ENCODE data around the gene TP53BP2.

DNA sequence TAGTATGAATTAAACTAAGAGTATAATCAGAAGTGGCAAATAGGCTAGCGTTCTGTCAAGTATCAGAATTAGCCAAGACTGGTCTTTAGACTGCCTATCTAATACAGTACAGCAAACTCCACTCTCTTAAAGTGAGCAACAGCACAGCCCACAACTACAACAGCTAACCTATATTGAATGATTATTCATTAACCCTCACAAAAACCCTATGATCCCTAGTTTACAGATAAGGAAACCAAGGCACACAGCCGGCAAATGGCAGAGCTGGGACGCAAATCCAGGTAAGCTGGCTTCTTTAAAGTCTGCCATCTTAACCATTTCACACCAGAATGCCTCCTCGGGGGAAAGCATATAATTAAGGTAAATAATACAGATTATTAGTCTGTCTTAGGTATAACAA, 52.0 kb downstream of the TP53BP2 start:
- no peak for TF ChIP-seq POLR2AphosphoS5 (IDR thresholded peaks at IDR 0.05)
- TF ChIP-seq, protein P1, sequence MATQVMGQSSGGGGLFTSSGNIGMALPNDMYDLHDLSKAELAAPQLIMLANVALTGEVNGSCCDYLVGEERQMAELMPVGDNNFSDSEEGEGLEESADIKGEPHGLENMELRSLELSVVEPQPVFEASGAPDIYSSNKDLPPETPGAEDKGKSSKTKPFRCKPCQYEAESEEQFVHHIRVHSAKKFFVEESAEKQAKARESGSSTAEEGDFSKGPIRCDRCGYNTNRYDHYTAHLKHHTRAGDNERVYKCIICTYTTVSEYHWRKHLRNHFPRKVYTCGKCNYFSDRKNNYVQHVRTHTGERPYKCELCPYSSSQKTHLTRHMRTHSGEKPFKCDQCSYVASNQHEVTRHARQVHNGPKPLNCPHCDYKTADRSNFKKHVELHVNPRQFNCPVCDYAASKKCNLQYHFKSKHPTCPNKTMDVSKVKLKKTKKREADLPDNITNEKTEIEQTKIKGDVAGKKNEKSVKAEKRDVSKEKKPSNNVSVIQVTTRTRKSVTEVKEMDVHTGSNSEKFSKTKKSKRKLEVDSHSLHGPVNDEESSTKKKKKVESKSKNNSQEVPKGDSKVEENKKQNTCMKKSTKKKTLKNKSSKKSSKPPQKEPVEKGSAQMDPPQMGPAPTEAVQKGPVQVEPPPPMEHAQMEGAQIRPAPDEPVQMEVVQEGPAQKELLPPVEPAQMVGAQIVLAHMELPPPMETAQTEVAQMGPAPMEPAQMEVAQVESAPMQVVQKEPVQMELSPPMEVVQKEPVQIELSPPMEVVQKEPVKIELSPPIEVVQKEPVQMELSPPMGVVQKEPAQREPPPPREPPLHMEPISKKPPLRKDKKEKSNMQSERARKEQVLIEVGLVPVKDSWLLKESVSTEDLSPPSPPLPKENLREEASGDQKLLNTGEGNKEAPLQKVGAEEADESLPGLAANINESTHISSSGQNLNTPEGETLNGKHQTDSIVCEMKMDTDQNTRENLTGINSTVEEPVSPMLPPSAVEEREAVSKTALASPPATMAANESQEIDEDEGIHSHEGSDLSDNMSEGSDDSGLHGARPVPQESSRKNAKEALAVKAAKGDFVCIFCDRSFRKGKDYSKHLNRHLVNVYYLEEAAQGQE (IDR thresholded peaks at IDR 0.05; ENCODE audit: borderline replicate concordance) = no peak

All from neural cell (in vitro differentiated cells).